ENCODE measurements around the gene PHLPP1.
A peak's percentile ranks its signal among the peaks of the same experiment; 100 is the strongest.

PHLPP1 gene

GRCh38 chr18:62856294-62856693, 141.0 kb downstream of the PHLPP1 start:
- no peak for DNase-seq

DNA sequence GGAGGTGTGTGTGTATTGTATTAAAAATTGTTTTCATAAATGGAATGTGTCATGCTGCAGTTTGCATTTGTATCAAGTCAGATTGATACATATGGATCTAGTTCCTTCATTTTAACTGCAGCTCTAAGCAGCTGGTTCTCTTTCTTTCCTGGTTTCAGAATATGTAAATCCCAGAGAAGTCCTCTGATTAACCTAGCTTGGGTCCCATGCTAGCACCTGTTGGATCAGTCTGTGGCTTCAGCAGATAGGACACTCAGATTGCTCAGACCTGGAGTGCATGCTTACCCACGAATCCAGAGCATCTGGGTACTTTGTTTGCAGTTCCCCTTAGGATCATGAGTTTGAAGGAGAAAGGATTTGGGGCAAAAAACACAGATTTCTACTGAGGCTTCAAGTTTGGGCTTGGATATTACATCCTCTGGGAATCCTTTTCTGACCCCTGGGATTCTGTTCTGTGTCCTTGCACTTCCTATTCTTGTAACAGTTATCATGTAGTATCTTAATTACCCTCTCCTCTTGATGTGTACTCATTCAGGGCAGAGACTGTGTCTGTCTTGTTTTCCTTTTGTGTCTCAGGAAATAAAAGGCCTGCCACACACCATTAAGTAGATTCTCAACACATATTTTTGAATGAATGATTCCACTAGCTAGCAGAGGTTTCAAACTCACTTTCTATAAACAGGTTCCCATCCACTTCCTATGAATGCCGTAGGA, 142.1 kb downstream of the PHLPP1 start:
- peak in 2 of 3 experiments; percentile 8 to 57 for DNase-seq

DNA sequence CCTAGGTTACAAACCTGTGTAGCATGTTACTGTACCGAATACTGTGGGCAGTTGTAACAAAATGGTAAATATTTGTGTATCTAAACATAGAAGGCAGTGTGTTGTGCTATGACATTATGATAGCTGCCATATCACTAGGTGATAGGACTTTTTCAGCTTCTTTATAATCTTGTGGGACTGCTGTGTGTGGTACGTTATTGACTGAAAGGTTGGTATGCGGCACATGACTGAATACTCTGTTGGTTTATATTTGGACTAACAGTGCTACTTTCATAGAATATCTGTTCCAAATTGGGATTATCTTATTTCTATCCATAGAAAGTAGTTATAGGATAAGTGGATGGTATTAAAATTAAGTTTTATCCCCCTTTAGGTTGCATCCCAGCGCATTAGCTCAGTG, 144.7 kb downstream of the PHLPP1 start:
- DNase-seq, result no peak

GRCh38 chr18:62862466-62862865, 147.1 kb downstream of the PHLPP1 start:
- DNase-seq, result no peak

- no peak for DNase-seq
Measured at GRCh38 chr18:62863579-62864001, 148.2 kb downstream of the PHLPP1 start.

DNA sequence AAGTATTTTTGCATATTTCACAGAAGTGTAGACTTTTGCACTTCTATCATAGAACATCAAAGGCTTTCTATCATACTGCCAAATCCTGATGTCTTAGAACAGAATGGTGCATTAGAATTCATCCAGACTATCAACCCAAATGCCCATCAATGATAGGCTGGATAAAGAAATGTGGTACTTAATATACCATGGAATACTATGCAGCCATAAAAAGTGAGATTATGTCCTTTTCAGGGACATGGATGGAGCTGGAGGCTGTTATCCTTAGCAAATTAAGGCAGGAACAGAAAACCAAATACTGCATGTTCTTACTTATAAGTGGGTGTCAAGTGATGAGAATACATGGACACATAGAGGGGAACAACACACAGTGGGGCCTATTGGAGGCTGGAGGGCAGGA, 150.2 kb downstream of the PHLPP1 start:
- no peak for DNase-seq

DNA sequence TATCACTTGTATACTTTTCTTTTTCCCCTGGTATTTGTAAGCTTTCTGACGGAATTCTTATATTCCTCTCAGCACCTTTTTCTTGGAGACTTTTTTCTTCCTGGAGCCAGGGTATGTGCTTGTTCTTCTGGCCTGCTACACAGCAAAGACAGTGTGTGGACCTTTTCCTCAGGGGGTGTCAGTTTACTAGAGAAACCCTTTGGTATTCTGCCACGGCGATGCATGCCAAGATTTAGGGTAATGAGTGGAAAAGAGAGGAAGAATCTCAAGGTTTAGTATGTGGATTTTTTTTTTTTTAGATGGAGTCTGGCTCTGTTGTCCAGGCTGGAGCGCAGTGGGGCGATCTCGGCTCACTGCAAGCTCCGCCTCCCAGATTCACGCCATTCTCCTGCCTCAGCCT, 152.2 kb downstream of the PHLPP1 start:
- no peak for DNase-seq

DNA sequence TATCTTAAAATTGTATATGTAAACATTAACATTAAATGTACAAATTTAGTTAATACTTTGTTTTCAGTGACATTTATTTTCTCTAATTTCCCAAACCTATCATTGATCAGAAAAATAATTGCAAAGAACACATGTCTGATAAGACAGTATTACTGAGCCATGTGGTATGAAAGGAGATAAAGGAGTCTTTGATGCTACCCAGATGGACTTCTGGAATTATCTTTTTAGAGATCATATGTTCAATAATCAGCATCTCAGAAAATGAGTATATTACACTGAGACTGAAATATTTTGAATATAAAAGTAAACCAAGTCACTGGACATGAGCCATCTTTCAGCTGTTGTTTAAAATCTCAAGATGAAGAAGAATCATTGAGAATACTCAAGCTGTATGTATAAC, 153.3 kb downstream of the PHLPP1 start:
- no peak for DNase-seq

DNA sequence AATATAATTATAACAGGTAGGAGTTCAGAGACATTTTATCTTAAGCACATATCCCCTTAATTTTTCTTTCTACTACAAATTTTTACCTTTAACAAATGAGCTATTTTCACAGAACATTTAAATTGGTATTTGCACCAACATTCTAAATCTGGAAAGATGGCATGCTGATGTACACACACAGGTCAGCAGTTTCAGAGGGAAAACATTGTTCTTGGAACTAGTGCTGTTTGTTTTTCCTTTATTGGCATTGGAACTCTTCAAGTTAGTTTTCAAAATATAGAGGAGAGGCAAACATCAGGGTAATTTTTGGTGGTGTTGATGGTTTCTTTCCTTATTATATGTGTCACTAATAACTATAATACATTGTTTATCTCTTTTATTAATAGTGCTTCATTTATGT, 155.3 kb downstream of the PHLPP1 start:
- no peak for DNase-seq

GRCh38 chr18:62875323-62875722, 160.0 kb downstream of the PHLPP1 start:
- peak in 1 of 3 experiments; percentile 29 for DNase-seq

DNA sequence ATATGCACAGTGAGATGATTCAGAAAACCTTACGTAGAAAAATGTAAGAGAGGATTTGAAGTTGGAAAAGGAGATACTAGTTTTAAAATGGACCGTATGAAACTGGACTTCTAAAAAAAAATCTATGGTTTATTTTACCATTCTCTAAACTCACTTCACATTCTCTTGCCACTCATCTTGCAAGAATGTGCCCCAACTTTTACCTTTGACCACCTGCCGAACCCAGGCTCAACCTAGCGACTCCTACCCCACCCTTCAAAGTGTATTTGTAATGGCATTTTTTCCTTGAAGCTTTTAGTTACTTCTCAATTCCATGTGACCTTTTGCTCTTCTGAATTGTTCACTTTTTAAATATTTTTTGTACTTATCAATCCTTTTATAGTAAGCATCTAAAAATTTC, 160.8 kb downstream of the PHLPP1 start:
- no peak for DNase-seq

DNA sequence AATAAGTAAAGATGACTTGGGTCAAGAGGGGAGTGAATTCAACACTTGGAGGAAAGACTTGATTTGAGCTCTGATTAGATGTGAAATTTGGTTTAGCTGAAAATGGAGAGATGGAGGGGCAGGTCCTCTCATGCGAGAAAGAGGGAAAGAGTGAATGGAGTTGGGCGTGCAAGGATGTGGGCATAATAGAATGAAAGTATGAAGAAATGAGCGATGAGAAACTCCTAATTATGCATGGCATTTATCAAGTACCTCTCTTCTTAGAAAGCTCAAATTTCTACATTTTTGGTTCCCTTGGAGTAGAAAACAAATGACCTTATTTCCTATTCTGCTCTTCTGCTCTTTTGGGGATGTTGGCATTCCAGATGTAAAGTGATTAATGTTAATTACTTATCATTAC, 161.5 kb downstream of the PHLPP1 start:
- DNase-seq, result no peak

DNA sequence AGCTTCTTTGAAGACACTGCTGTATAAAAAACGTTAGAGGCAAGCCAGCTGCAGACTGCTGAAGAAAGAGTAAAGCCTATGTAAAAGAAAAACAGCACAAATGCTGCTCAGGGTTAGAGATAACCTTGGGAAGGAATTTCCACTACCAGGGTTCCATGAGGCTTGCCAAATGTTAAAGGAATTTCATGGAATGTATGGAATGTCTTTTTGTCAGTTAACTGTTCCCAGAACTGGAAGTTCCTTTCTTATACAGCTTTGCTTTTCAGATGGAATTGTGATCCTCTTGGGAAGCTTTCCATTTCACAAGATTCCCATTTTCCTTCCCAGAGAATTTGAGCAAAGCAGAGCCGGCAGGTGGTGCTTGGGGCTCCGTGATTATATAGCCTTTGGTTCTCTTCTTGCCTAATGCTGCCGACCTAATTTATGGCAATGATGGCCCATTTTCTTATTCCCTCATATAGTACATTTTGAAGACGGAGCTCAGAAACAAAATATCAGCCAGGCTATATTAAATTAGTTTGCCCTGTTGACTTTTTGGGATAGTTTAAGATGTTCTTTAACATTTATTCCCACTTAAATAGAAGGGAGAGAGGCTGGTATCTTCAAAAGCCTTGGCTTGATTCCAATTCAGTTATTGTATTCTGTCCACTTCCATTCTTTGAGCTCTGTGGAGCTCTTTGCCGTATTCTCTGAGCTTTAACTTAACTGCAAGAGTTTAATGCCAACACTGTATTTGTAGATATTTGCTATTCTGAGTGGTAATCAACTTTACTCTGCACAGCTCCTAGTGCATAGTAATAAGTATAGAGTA, 162.3 kb downstream of the PHLPP1 start:
- no peak for DNase-seq

GRCh38 chr18:62878305-62878704, 163.0 kb downstream of the PHLPP1 start:
- DNase-seq, result no peak

GRCh38 chr18:62880034-62880433, 164.7 kb downstream of the PHLPP1 start:
- DNase-seq, result no peak

GRCh38 chr18:62880673-62881364, 165.5 kb downstream of the PHLPP1 start:
- DNase-seq, result peak in 2 of 3 experiments; percentile 14 to 64

GRCh38 chr18:62881509-62882016, 166.2 kb downstream of the PHLPP1 start:
- DNase-seq, result peak; percentile 33 to 82 (median 45)

GRCh38 chr18:62883937-62884735, 168.8 kb downstream of the PHLPP1 start:
- peak in 2 of 3 experiments; percentile 13 to 61 for DNase-seq

DNA sequence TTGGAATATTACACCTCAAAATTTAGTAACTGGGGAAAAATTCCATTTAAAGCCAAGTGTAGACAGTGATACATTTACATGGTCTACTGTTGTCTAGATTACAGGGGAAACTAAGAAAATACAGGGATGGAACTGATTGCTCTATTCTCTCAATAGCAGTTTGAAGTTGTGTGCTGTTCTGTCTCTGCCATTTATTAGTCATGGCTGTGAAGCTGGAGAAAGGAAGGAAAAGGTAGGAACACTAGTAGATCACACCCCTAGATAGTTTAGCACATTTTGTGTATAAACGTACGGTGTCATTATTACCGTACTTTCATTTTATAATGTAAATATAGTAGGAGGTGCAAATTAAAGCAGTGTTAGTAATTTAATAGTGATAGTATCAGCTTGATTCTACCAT, 170.5 kb downstream of the PHLPP1 start:
- no peak for DNase-seq

DNA sequence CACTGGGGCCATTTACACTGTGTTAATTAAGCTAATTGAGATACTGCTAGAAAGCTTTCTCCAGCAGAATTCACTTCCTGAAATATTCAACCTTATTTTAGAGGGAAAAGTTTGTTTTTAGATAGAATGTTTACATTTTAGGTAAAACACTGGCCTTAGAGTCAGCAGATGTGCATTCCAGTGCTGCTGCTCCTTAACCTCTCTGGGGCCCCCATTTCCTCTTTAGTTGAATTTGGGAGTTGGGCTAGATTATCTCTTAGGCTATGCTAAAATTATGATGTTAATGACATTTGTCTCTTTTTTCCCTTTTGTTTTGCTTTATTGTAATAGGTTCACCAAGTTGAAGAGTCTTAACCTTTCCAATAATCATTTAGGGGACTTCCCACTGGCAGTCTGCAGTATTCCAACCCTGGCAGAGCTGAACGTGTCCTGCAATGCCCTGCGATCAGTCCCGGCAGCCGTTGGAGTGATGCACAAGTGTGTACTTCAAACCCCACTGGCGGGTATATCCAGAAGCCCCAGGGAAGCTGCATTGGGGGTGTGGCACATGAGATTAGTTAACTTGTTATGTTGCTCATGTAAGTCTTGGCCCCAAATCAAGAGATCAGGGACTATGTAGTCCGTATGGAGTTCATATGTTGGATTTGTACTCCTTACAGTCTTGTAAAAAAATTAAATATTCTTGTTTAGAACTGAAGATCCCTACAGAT, 179.5 kb downstream of the PHLPP1 start:
- DNase-seq, result no peak

DNA sequence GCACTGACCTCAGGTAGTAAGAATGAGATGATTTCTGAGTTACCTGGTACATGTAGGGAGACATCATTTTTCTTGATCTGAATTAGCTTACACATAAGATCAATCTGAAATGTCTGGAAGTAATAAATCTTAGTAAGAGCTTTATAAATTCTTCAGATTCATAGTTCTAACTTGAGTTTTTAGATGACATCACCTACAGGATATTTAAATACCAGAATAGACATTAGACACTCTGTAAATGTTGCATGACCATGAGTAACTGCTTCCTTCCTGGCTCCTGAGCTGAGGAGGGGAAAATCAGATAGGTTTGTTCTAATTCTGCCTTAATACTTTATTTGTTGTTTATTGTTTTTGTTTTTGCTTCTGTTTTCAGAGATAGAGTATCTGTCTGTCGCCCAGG, 181.8 kb downstream of the PHLPP1 start:
- DNase-seq, result no peak

- DNase-seq, result no peak
Measured at GRCh38 chr18:62898359-62898758, 183.0 kb downstream of the PHLPP1 start.

Measured in NCI-H1417 (cell line).